Thymus (tissue), 11 donors: ENCODE measurements around the gene CDH4. TPM values are rescaled to one million over a fixed set of nuclear protein-coding genes. Genes with fewer than 3 reads are reported as not detected.

Experiments
- DNase-seq, 9 donors: peaks; one replicate each; pipeline ENCODE4 v3.0.0-alpha.2; 2013; ENCODE audit warnings: low spot score in 9 of 9, low read depth in 6 of 9, missing footprints in 1 of 9
- H3K27ac ChIP-seq, 2 donors: one replicate each; pipeline ENCODE4 v1.5.1; 2013; ENCODE audit warnings: control low read depth in 1 of 2, low read depth in 1 of 2, low read length in 1 of 2, mild to moderate bottlenecking in 1 of 2, moderate library complexity in 1 of 2
- H3K27me3 ChIP-seq, 2 donors: one replicate each; pipeline ENCODE4 v1.5.1; 2013; ENCODE audit warnings: low read length in 1 of 2; ENCODE audit not compliant: control insufficient read depth in 2 of 2, insufficient read depth in 1 of 2
- H3K36me3 ChIP-seq, 2 donors: one replicate each; pipeline ENCODE4 v1.5.1; 2013; ENCODE audit warnings: low read length in 1 of 2, mild to moderate bottlenecking in 1 of 2, moderate library complexity in 1 of 2; ENCODE audit not compliant: control insufficient read depth in 2 of 2, insufficient read depth in 2 of 2
- H3K4me1 ChIP-seq, 2 donors: one replicate each; pipeline ENCODE4 v1.5.1; 2013; ENCODE audit warnings: low read length in 2 of 2; ENCODE audit not compliant: control insufficient read depth in 2 of 2, insufficient read depth in 2 of 2
- H3K4me3 ChIP-seq, 2 donors: one replicate each; pipeline ENCODE4 v1.5.1; 2013; ENCODE audit warnings: low read length in 2 of 2, control low read depth in 1 of 2, mild to moderate bottlenecking in 1 of 2
- H3K9me3 ChIP-seq, 2 donors: one replicate each; pipeline ENCODE4 v1.5.1; 2013; ENCODE audit warnings: low read length in 1 of 2, mild to moderate bottlenecking in 1 of 2; ENCODE audit not compliant: control insufficient read depth in 2 of 2, insufficient read depth in 1 of 2
- WGBS: extraction: QIAGEN DNeasy Blood & Tissue Kit; methylation state at CpG from one replicate; pipeline ENCODE4 v1.1.7; 2013; 5-methylcytosine and 5-hydroxymethylcytosine counted together
- polyA plus RNA-seq: library from polyadenylated mRNA; stranded (reverse); fragments of 200-250 nt; gene quantifications from one replicate; pipeline ENCODE4 v1.2.3, GENCODE V29; 2013
- total RNA-seq: library from RNA; stranded (reverse); fragments of 120-200 nt; gene quantifications from one replicate; pipeline ENCODE4 v1.2.4, GENCODE V29; 2013
- donor health status: healthy.

Gene CDH4
- total and polyA plus RNA-seq, 2 donors: 0.34 to 0.61 TPM

GRCh38 chr20:61385296-61385695 is 133.2 kb downstream of the CDH4 start:
- Histone ChIP-seq H3K4me1 (no peaks in the 10 kb centered on the region), H3K27me3 (no peaks in the 10 kb centered on the region), H3K36me3 (no peaks in the 10 kb centered on the region), H3K4me3 (no peak overlapping the region), H3K27ac (no peak overlapping the region), H3K9me3 (peaks cover 6 to 13% of the 10 kb centered on the region in 2 donors)
- WGBS: 74% methylated on average over 11 of the region's 11 CpGs
- no peak for DNase-seq

GRCh38 chr20:61385731-61386130 is 133.7 kb downstream of the CDH4 start:
- Histone ChIP-seq H3K27ac (no peak overlapping the region), H3K4me3 (no peak overlapping the region), H3K36me3 (no peaks in the 10 kb centered on the region), H3K9me3 (peaks cover 6 to 13% of the 10 kb centered on the region in 2 donors), H3K4me1 (no peaks in the 10 kb centered on the region), H3K27me3 (no peaks in the 10 kb centered on the region)
- WGBS: 95% methylated on average over 10 of the region's 10 CpGs
- DNase-seq: no peak

GRCh38 chr20:61387204-61387953 is 135.3 kb downstream of the CDH4 start:
- H3K36me3 ChIP-seq: no peaks in the 10 kb centered on the region
- no peaks in the 10 kb centered on the region for H3K4me1 ChIP-seq
- no peak for DNase-seq
- H3K9me3 ChIP-seq: peaks cover 6 to 10% of the 10 kb centered on the region in 2 donors
- WGBS: 40% methylated on average over 13 of the region's 13 CpGs
- no peak overlapping the region for H3K4me3 ChIP-seq
- H3K27me3 ChIP-seq: no peaks in the 10 kb centered on the region
- H3K27ac ChIP-seq: no peak overlapping the region

GRCh38 chr20:61387954-61388348 is 135.9 kb downstream of the CDH4 start:
- WGBS: 61% methylated on average over 7 of the region's 7 CpGs
- H3K4me1 ChIP-seq: no peaks in the 10 kb centered on the region
- DNase-seq: no peak
- no peak overlapping the region for H3K27ac ChIP-seq
- no peak overlapping the region for H3K4me3 ChIP-seq
- no peaks in the 10 kb centered on the region for H3K36me3 ChIP-seq
- H3K9me3 ChIP-seq: peaks cover 6 to 7% of the 10 kb centered on the region in 2 donors
- no peaks in the 10 kb centered on the region for H3K27me3 ChIP-seq

- Histone ChIP-seq H3K4me1 (no peaks in the 10 kb centered on the region), H3K9me3 (peaks cover 6 to 7% of the 10 kb centered on the region in 2 donors), H3K4me3 (no peak overlapping the region), H3K27ac (no peak overlapping the region), H3K27me3 (no peaks in the 10 kb centered on the region), H3K36me3 (no peaks in the 10 kb centered on the region)
- DNase-seq: no peak
- 90% methylated on average over 10 of the region's 10 CpGs for WGBS
These were observed 137.0 kb downstream of the CDH4 start for GRCh38 chr20:61389077-61389476.

- no peak overlapping the region for H3K27ac ChIP-seq
- H3K4me1 ChIP-seq: no peaks in the 10 kb centered on the region
- H3K4me3 ChIP-seq: no peak overlapping the region
- WGBS: 84% methylated on average over 12 of the region's 12 CpGs
- no peaks in the 10 kb centered on the region for H3K36me3 ChIP-seq
- DNase-seq: no peak
- H3K27me3 ChIP-seq: no peaks in the 10 kb centered on the region
- H3K9me3 ChIP-seq: peaks cover 0 to 6% of the 10 kb centered on the region in 2 donors
These were observed 139.1 kb downstream of the CDH4 start for GRCh38 chr20:61391185-61391584.

GRCh38 chr20:61391812-61392520 is 139.9 kb downstream of the CDH4 start:
- no peaks in the 10 kb centered on the region for H3K27me3 ChIP-seq
- H3K27ac ChIP-seq: no peak overlapping the region
- peaks cover 0 to 5% of the 10 kb centered on the region in 2 donors for H3K9me3 ChIP-seq
- no peak overlapping the region for H3K4me3 ChIP-seq
- WGBS: 83% methylated on average over 28 of the region's 28 CpGs
- no peak for DNase-seq
- no peaks in the 10 kb centered on the region for H3K4me1 ChIP-seq
- no peaks in the 10 kb centered on the region for H3K36me3 ChIP-seq

- H3K36me3 ChIP-seq: no peaks in the 10 kb centered on the region
- H3K4me1 ChIP-seq: no peaks in the 10 kb centered on the region
- no peaks in the 10 kb centered on the region for H3K27me3 ChIP-seq
- peaks cover 0 to 4% of the 10 kb centered on the region in 2 donors for H3K9me3 ChIP-seq
- WGBS: 91% methylated on average over 14 of the region's 14 CpGs
- DNase-seq: no peak
- no peak overlapping the region for H3K4me3 ChIP-seq
- H3K27ac ChIP-seq: no peak overlapping the region
These were observed 142.2 kb downstream of the CDH4 start for GRCh38 chr20:61394088-61394799.
